SK-N-MC (cell line): ENCODE measurements around the gene THRA.

Source experiments
- DNase-seq: peaks from one replicate; pipeline ENCODE4 v3.0.0-alpha.2; 2011; ENCODE audit warnings: low read depth, low spot score
- H3K27ac ChIP-seq: fragments of 200-600 bp; sonication (generic); 2 replicates; pipeline ENCODE4 v1.5.1; 2016; ENCODE audit warnings: mixed run types
- H3K36me3 ChIP-seq: fragments of 200-600 bp; sonication (generic); 2 replicates; pipeline ENCODE4 v1.6.1; 2017; ENCODE audit warnings: antibody characterized with exemption, low read length, mixed read lengths; ENCODE audit not compliant: insufficient read depth
- H3K4me3 ChIP-seq: fragments of 200-600 bp; sonication (generic); 2 replicates; pipeline ENCODE4 v1.5.1; 2016
- H3K9ac ChIP-seq: fragments of 200-600 bp; sonication (generic); 2 replicates; pipeline ENCODE4 v1.8.0; 2017; ENCODE audit warnings: mixed run types, mixed read lengths; ENCODE audit not compliant: insufficient read length
- H3K9me3 ChIP-seq: fragments of 200-600 bp; sonication (generic); 2 replicates; pipeline ENCODE4 v1.6.1; 2017; ENCODE audit warnings: low read depth, mild to moderate bottlenecking, antibody characterized with exemption, low read length, moderate library complexity, mixed read lengths
- EZH2 ChIP-seq: fragments of 200-600 bp; sonication (generic); IDR thresholded peaks from one replicate; pipeline ENCODE4 v1.6.1; 2017; ENCODE audit warnings: antibody characterized with exemption
- FOXP2 ChIP-seq: optimal IDR thresholded peaks from 2 replicates; pipeline ENCODE3; 2011; ENCODE audit warnings: mild to moderate bottlenecking, moderate library complexity; ENCODE audit not compliant: insufficient read depth; ENCODE audit errors: extremely low read length, control extremely low read depth
- POLR2AphosphoS5 ChIP-seq: IDR thresholded peaks from 2 replicates; pipeline ENCODE4 v1.6.1; 2012; ENCODE audit warnings: mild to moderate bottlenecking, low read depth, low read length, borderline replicate concordance

Gene THRA

GRCh38 chr17:40121181-40122135, 58.7 kb downstream of the THRA start, which contains the start of gene MSL1:
TSS of gene MSL1 (plus strand) at chr17:40121971. CDS start at chr17:40122613, 642 bp downstream.
- DNase-seq: no peak
- peak within 1 kb of the TSS; percentile 97 for H3K9ac ChIP-seq
- TF ChIP-seq POLR2AphosphoS5 (peak; percentile 63; the same call in 1 of the 2 replicates), FOXP2 (no peak)

GRCh38 chr17:40122136-40122998, 59.6 kb downstream of the THRA start:
- H3K4me3 ChIP-seq: peak overlapping the region; percentile 100
- no peaks in the 10 kb centered on the region for H3K9me3 ChIP-seq
- H3K36me3 ChIP-seq: peaks cover 30% of the 10 kb centered on the region
- peak overlapping the region; percentile 97 for H3K9ac ChIP-seq
- TF ChIP-seq EZH2 (no peak), POLR2AphosphoS5 (no peak), FOXP2 (no peak)
- DNase-seq: no peak
- peak overlapping the region; percentile 95 for H3K27ac ChIP-seq

More at GRCh38 chr17:40121181-40122135, 58.7 kb downstream of the THRA start, which contains the start of gene MSL1:
- peaks cover 20% of the 10 kb centered on the region for H3K36me3 ChIP-seq
- peak within 1 kb of the TSS; percentile 95 for H3K27ac ChIP-seq
- peak within 1 kb of the TSS; percentile 100 for H3K4me3 ChIP-seq
- H3K9me3 ChIP-seq: no peaks in the 10 kb centered on the region

- Histone ChIP-seq H3K9ac (peak overlapping the region; percentile 97), H3K36me3 (peaks cover 38% of the 10 kb centered on the region), H3K9me3 (no peaks in the 10 kb centered on the region), H3K4me3 (peak overlapping the region; percentile 100), H3K27ac (peak overlapping the region; percentile 95)
- DNase-seq: no peak
- peak; percentile 49; the same call in 1 of the 2 replicates for TF ChIP-seq POLR2AphosphoS5
- TF ChIP-seq FOXP2: no peak
- no peak for TF ChIP-seq EZH2
Observed at GRCh38 chr17:40122999-40123810, 60.4 kb downstream of the THRA start.

GRCh38 chr17:40123811-40124114, 61.0 kb downstream of the THRA start:
- H3K36me3 ChIP-seq: peaks cover 42% of the 10 kb centered on the region
- TF ChIP-seq EZH2: no peak
- no peak for TF ChIP-seq POLR2AphosphoS5
- TF ChIP-seq FOXP2: no peak
- H3K4me3 ChIP-seq: peak overlapping the region; percentile 100
- no peak for DNase-seq
- peak overlapping the region; percentile 97 for H3K9ac ChIP-seq
- H3K9me3 ChIP-seq: no peaks in the 10 kb centered on the region
- no peak overlapping the region for H3K27ac ChIP-seq

- TF ChIP-seq FOXP2: no peak
- no peak for TF ChIP-seq EZH2
- TF ChIP-seq POLR2AphosphoS5: no peak
- Histone ChIP-seq H3K27ac (peak overlapping the region; percentile 10; the same call in 1 of the 2 replicates), H3K4me3 (peak overlapping the region; percentile 100), H3K36me3 (peaks cover 50% of the 10 kb centered on the region), H3K9ac (peak overlapping the region; percentile 97), H3K9me3 (no peaks in the 10 kb centered on the region)
- no peak for DNase-seq
Observed at GRCh38 chr17:40124279-40125141, 61.7 kb downstream of the THRA start.

GRCh38 chr17:40129498-40129897, 66.7 kb downstream of the THRA start:
- Histone ChIP-seq H3K36me3 (peaks cover 97% of the 10 kb centered on the region), H3K9me3 (no peaks in the 10 kb centered on the region), H3K4me3 (no peak overlapping the region), H3K9ac (no peak overlapping the region), H3K27ac (no peak overlapping the region)
- DNase-seq: no peak
- TF ChIP-seq EZH2: no peak
- no peak for TF ChIP-seq POLR2AphosphoS5
- TF ChIP-seq FOXP2: no peak
